ENCODE results near the gene BCL2. TPM values are rescaled to one million over a fixed set of nuclear protein-coding genes. Genes with fewer than 3 reads are reported as not detected.
A peak's percentile ranks its signal among the peaks of the same experiment; 100 is the strongest.

The BCL2 gene
- total and polyA plus RNA-seq, 3 donors from 2014 or later: 6.3 to 20.8 (median 16.0) TPM

DNA sequence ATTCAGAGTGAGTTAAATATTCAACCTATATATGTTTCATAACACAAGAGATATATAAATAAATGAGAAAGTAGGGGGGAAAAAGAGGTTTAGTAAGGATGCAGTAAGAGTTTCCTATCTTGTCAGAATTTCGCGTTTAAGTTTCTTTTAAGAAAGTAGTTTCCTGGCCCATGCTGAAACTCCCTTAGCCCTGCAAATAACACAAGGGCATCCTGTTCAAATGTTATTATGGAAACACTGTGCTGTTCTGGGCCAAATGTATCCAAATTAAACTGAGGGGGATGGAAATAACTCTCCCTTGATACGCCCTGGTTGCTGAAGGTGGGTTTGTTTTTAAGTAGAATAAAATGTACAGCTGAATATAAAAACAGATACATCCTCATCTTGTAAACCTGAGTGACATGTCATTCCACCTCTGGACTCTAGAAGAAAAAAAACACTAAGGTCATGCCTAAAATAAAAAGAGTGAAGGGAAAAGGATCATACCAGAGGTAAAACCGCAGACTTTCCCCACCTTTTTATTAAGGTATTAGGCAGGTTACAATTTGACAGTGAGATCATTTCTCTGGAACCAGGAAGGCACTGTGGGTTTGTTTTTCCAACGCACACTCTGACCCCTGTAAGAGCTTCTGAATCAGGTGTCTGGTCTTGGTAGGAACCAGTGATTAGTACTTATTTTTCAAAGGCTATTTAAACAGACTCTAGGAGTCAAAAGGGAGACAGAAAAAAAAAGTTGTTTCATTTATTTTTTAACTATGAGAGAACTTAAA, 16.7 kb downstream of the BCL2 start:
- intact Hi-C loops (cut with DNase I; ENCODE audit: low total_unique reads): no loop called here
- TF ChIP-seq, protein P1, sequence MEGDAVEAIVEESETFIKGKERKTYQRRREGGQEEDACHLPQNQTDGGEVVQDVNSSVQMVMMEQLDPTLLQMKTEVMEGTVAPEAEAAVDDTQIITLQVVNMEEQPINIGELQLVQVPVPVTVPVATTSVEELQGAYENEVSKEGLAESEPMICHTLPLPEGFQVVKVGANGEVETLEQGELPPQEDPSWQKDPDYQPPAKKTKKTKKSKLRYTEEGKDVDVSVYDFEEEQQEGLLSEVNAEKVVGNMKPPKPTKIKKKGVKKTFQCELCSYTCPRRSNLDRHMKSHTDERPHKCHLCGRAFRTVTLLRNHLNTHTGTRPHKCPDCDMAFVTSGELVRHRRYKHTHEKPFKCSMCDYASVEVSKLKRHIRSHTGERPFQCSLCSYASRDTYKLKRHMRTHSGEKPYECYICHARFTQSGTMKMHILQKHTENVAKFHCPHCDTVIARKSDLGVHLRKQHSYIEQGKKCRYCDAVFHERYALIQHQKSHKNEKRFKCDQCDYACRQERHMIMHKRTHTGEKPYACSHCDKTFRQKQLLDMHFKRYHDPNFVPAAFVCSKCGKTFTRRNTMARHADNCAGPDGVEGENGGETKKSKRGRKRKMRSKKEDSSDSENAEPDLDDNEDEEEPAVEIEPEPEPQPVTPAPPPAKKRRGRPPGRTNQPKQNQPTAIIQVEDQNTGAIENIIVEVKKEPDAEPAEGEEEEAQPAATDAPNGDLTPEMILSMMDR (IDR thresholded peaks at IDR 0.05): no peak
- no peak for TF ChIP-seq POLR2A (IDR thresholded peaks at IDR 0.05)
- 35 to 39% methylated on average over 5 of the region's 5 CpGs for WGBS, 2 donors
- Histone ChIP-seq H3K4me1 (peaks cover 36% of the 10 kb centered on the region), H3K27me3 (no peaks in the 10 kb centered on the region), H3K4me3 (no peak overlapping the region), H3K27ac (peak overlapping the region; percentile 2 to 68), H3K36me3 (ENCODE audit: low read depth, missing control alignments) (no peaks in the 10 kb centered on the region), H3K9me3 (no peaks in the 10 kb centered on the region)
- DNase-seq: no peak

DNA sequence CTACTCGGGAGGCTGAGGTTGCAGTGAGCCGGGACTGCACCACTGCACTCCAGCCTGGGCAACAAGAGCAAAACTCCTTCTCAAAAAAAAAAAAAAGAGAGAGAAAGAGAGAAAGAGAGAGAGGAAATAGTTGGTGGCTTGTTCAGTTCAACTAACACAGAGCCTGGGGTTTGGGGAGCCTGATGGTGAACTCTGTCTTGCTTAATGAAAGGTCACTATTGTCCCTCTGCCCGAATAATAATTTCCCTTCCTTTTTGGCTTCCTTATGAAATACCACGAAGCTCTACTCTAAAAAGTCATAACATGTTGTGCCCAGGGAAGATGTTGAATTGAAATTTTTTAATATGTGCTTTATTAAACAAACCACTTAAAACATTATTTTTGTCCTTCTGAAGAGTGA, 17.3 kb downstream of the BCL2 start:
- peak overlapping the region; percentile 2 to 68 for H3K27ac ChIP-seq
- DNase-seq: no peak
- WGBS, 2 donors: 28 to 48% methylated on average over 4 of the region's 4 CpGs

DNA sequence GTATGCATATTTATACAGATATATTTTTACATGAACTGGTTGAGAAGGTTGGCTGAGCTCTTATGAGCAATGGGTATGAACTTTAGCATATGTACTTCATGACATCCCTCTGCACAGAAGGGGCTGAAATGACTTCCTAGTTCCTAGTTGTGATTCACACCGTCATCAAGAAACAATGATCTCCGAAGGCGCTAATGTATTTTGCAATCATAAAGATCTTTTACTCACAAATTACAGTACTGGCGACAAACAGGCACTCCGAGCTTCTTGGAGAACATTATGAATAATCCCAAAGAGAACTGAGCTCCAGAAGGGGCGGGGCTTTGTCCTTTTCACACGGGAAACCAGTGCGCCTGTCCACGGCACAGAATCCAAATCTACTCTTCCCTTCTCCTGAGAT, 18.1 kb downstream of the BCL2 start:
- Histone ChIP-seq H3K9me3 (no peaks in the 10 kb centered on the region), H3K27ac (peak overlapping the region in 1 of 2 donors; percentile 68), H3K4me3 (no peak overlapping the region), H3K36me3 (ENCODE audit: low read depth, missing control alignments) (no peaks in the 10 kb centered on the region), H3K4me1 (peaks cover 26% of the 10 kb centered on the region), H3K27me3 (no peaks in the 10 kb centered on the region)
- intact Hi-C loops (cut with DNase I; ENCODE audit: low total_unique reads): no loop called here
- 62 to 75% methylated on average over 9 of the region's 9 CpGs for WGBS, 2 donors
- TF ChIP-seq POLR2A (IDR thresholded peaks at IDR 0.05): no peak
- TF ChIP-seq, protein P1 (IDR thresholded peaks at IDR 0.05): no peak
- DNase-seq: peak; percentile 45

More for the DNA sequence above, 17.3 kb downstream of the BCL2 start:
- Histone ChIP-seq H3K36me3 (ENCODE audit: low read depth, missing control alignments) (no peaks in the 10 kb centered on the region), H3K4me1 (peaks cover 34% of the 10 kb centered on the region), H3K9me3 (no peaks in the 10 kb centered on the region), H3K4me3 (no peak overlapping the region), H3K27me3 (no peaks in the 10 kb centered on the region)
- intact Hi-C loops (cut with DNase I; ENCODE audit: low total_unique reads): no loop called here
- TF ChIP-seq, protein P1 (IDR thresholded peaks at IDR 0.05): no peak
- TF ChIP-seq POLR2A (IDR thresholded peaks at IDR 0.05): no peak

DNA sequence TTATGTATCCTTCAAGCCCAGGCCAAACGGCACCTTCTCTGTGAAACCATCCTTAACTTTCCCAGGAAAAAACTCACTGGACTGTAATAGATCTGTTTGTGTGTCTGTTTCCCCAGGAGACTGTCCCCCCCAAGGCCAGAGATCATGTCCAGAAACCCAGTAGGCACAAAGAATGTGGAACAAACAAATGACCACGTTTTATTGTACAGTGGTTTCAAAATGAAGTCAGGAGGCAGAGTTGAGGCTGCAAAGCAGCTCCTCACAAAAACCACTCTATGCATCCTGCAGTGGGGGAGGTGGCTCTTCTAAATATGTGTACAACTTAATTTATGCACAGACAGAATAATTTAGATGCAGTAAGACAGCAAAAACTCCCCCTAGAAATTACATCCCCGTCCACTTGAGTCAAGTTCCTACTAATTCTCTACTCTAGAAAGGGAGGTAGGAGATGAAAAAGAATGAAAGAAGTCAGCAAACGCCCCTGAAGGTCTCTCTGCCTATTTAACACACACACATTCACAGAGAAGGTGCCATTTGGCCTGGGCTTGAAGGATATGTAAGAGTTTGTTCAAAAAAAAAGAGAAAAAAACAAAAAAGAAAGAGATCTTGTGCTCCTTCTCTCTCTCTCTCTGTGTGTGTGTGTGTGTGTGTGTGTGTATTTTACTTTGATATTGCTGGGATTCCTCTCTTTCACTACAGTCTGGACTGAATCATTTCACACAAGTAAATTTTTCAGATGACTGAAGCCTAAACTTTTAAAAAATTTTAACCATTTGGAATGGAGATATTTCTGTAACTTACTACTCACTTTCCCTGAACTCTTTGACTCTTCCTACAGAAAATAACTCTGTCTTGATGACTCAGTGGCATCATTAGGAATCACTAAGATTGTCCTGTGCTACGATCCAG, 19.5 kb downstream of the BCL2 start:
- DNase-seq: no peak
- H3K27me3 ChIP-seq: no peaks in the 10 kb centered on the region
- H3K36me3 ChIP-seq (ENCODE audit: low read depth, missing control alignments): no peaks in the 10 kb centered on the region
- TF ChIP-seq POLR2A (IDR thresholded peaks at IDR 0.05): no peak
- TF ChIP-seq, protein P1 (IDR thresholded peaks at IDR 0.05): no peak
- no peaks in the 10 kb centered on the region for H3K9me3 ChIP-seq
- H3K27ac ChIP-seq: no peak overlapping the region
- H3K4me1 ChIP-seq: peaks cover 22% of the 10 kb centered on the region
- WGBS, 2 donors: 75 to 85% methylated on average over 5 of the region's 5 CpGs
- no peak overlapping the region for H3K4me3 ChIP-seq
- intact Hi-C loops (cut with DNase I; ENCODE audit: low total_unique reads): no loop called here
